IPS-15b (cell line): Measurements from ENCODE around the gene ADAMTS8.

Experiments used
- H3K27me3 ChIP-seq: one replicate; pipeline ENCODE4 v1.6.1; 2013; ENCODE audit warnings: low read length; ENCODE audit not compliant: control insufficient read depth, insufficient read depth
- H3K36me3 ChIP-seq: one replicate; pipeline ENCODE4 v1.6.1; 2013; ENCODE audit warnings: low read length; ENCODE audit not compliant: control insufficient read depth, insufficient read depth
- H3K4me1 ChIP-seq: one replicate; pipeline ENCODE4 v1.6.1; 2013; ENCODE audit warnings: mild to moderate bottlenecking, low read length; ENCODE audit not compliant: control insufficient read depth, insufficient read depth
- H3K4me3 ChIP-seq: one replicate; pipeline ENCODE4 v1.5.1; 2013; ENCODE audit warnings: low read depth, low read length
- H3K9ac ChIP-seq: one replicate; pipeline ENCODE4 v1.6.1; 2013; ENCODE audit warnings: low read depth, mild to moderate bottlenecking, low read length
- H3K9me3 ChIP-seq: one replicate; pipeline ENCODE4 v1.6.1; 2013; ENCODE audit warnings: mild to moderate bottlenecking, low read length; ENCODE audit not compliant: control insufficient read depth, insufficient read depth

The ADAMTS8 gene

GRCh38 chr11:130370845-130371590, 57.4 kb downstream of the ADAMTS8 start:
- Histone ChIP-seq H3K27me3 (no peaks in the 10 kb centered on the region), H3K9me3 (no peaks in the 10 kb centered on the region), H3K4me1 (no peaks in the 10 kb centered on the region), H3K4me3 (no peak overlapping the region), H3K9ac (no peak overlapping the region), H3K36me3 (no peaks in the 10 kb centered on the region)

GRCh38 chr11:130369713-130370112, 58.7 kb downstream of the ADAMTS8 start:
- Histone ChIP-seq H3K36me3 (no peaks in the 10 kb centered on the region), H3K4me3 (no peak overlapping the region), H3K9ac (no peak overlapping the region), H3K9me3 (no peaks in the 10 kb centered on the region), H3K4me1 (no peaks in the 10 kb centered on the region), H3K27me3 (no peaks in the 10 kb centered on the region)

GRCh38 chr11:130369141-130369691, 59.2 kb downstream of the ADAMTS8 start:
- no peaks in the 10 kb centered on the region for H3K27me3 ChIP-seq
- H3K9ac ChIP-seq, result no peak overlapping the region
- no peaks in the 10 kb centered on the region for H3K4me1 ChIP-seq
- no peaks in the 10 kb centered on the region for H3K36me3 ChIP-seq
- H3K9me3 ChIP-seq, result no peaks in the 10 kb centered on the region
- H3K4me3 ChIP-seq, result no peak overlapping the region

GRCh38 chr11:130359419-130359818, 69.0 kb downstream of the ADAMTS8 start:
- Histone ChIP-seq H3K9ac (no peak overlapping the region), H3K36me3 (no peaks in the 10 kb centered on the region), H3K27me3 (no peaks in the 10 kb centered on the region), H3K4me3 (no peak overlapping the region), H3K4me1 (no peaks in the 10 kb centered on the region), H3K9me3 (no peaks in the 10 kb centered on the region)

- H3K4me1 ChIP-seq, result no peaks in the 10 kb centered on the region
- H3K36me3 ChIP-seq, result no peaks in the 10 kb centered on the region
- H3K9me3 ChIP-seq, result no peaks in the 10 kb centered on the region
- no peak overlapping the region for H3K9ac ChIP-seq
- H3K4me3 ChIP-seq, result no peak overlapping the region
- H3K27me3 ChIP-seq, result no peaks in the 10 kb centered on the region
These were observed 70.0 kb downstream of the ADAMTS8 start for GRCh38 chr11:130358398-130358797.
